GM18867 (cell line): ENCODE results near the gene ZMIZ1.
A peak's percentile ranks its signal among the peaks of the same experiment; 100 is the strongest.

Experiments
- ATAC-seq: cut with Tn5 transposase; IDR thresholded peaks from one replicate; pipeline ENCODE4 v1.9.1; 2021; ENCODE audit warnings: mild to moderate bottlenecking, moderate library complexity; ENCODE audit not compliant: unreplicated experiment

Gene ZMIZ1

GRCh38 chr10:79183468-79183865 lies 114.7 kb downstream of the ZMIZ1 start:
- ATAC-seq = no peak

GRCh38 chr10:79184145-79184625 lies 115.4 kb downstream of the ZMIZ1 start:
- ATAC-seq = no peak

GRCh38 chr10:79184657-79185056 lies 115.9 kb downstream of the ZMIZ1 start:
- no peak for ATAC-seq

GRCh38 chr10:79185067-79185774 lies 116.5 kb downstream of the ZMIZ1 start:
- ATAC-seq = no peak

GRCh38 chr10:79185796-79186374 lies 117.1 kb downstream of the ZMIZ1 start:
- no peak for ATAC-seq

- ATAC-seq = no peak
Observed at GRCh38 chr10:79186486-79187120, 117.8 kb downstream of the ZMIZ1 start.

- ATAC-seq = no peak
Observed at GRCh38 chr10:79187121-79187940, 118.6 kb downstream of the ZMIZ1 start.

GRCh38 chr10:79188154-79188965 lies 119.6 kb downstream of the ZMIZ1 start:
- no peak for ATAC-seq

GRCh38 chr10:79189181-79189580 lies 120.4 kb downstream of the ZMIZ1 start:
- ATAC-seq = no peak

- no peak for ATAC-seq
Observed at GRCh38 chr10:79189853-79190435, 121.2 kb downstream of the ZMIZ1 start.

GRCh38 chr10:79190740-79191261 lies 122.0 kb downstream of the ZMIZ1 start:
- no peak for ATAC-seq

GRCh38 chr10:79191951-79192676 lies 123.3 kb downstream of the ZMIZ1 start:
- ATAC-seq = no peak

GRCh38 chr10:79192677-79193003 lies 123.9 kb downstream of the ZMIZ1 start:
- no peak for ATAC-seq

- ATAC-seq = no peak
Observed at GRCh38 chr10:79193694-79194382, 125.1 kb downstream of the ZMIZ1 start.

GRCh38 chr10:79195091-79195923 lies 126.5 kb downstream of the ZMIZ1 start:
- ATAC-seq = peak; percentile 80

GRCh38 chr10:79196470-79197461 lies 128.0 kb downstream of the ZMIZ1 start:
- ATAC-seq = no peak

- no peak for ATAC-seq
Observed at GRCh38 chr10:79197558-79197957, 128.8 kb downstream of the ZMIZ1 start.
